DMS114 treated with DMSO at 0.1 percent for 48 hours (cell line): ENCODE results near the gene ARHGAP45.
A peak's percentile ranks its signal among the peaks of the same experiment; 100 is the strongest.
"Not testable (repeated sequence)": the region's sequence is repeated elsewhere in the genome, so short reads cannot be mapped to it uniquely, and the experiment has no call there.

ENCODE experiments used
- DNase-seq: peaks from one replicate; lab custom pipeline; 2025; ENCODE audit not compliant: unreplicated experiment; lab: John Stamatoyannopoulos, UW

Gene ARHGAP45

GRCh38 chr19:1066748-1067340, at the start of gene ARHGAP45:
ARHGAP45 (plus strand) TSS chr19:1067167; CDS start chr19:1067406, 239 bp downstream.
- DNase-seq, result no peak

DNA sequence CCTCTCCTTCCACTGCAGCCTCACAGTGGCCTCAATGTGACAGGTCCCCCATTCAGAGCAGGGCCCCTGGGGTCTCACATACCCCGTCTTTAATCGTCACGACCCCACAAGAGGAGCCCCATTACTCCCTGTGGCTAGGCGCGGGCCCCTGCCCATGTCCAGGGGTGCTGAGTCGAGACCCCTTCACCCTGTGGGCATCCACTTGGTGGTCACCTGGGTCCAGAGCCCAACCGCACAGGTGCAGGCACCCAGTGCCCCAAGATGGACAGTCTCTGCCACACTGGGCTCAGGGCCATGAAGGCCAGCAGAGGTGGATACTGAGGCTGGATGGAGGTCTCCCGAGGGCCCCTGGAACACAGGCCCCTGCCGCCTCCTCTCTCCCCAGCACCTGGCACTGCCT, 49.1 kb upstream of the ARHGAP45 start:
- no peak for DNase-seq

DNA sequence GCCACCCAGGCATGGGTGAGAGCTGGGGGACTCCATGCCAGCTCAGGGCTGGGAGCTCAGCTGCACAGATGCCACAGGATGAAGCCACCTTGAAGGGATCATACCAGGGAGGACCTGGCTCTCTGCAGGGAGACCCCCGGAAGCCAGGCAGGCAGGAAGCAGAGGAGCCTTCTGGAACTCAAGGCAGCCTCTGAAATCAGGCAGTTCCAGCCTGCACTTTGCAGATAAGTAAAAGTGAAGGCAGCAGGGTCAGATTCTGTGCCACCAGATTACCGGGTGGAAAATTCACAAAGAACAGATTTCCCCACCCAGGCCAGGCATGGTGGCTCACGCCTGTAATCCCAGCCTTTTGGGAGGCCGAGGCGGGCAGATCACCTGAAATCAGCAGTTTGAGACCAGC, 48.6 kb upstream of the ARHGAP45 start:
- DNase-seq, result no peak

- no peak for DNase-seq
Measured at GRCh38 chr19:1018932-1019615, 47.9 kb upstream of the ARHGAP45 start.

GRCh38 chr19:1019616-1019961, 47.4 kb upstream of the ARHGAP45 start:
- DNase-seq, result no peak

DNA sequence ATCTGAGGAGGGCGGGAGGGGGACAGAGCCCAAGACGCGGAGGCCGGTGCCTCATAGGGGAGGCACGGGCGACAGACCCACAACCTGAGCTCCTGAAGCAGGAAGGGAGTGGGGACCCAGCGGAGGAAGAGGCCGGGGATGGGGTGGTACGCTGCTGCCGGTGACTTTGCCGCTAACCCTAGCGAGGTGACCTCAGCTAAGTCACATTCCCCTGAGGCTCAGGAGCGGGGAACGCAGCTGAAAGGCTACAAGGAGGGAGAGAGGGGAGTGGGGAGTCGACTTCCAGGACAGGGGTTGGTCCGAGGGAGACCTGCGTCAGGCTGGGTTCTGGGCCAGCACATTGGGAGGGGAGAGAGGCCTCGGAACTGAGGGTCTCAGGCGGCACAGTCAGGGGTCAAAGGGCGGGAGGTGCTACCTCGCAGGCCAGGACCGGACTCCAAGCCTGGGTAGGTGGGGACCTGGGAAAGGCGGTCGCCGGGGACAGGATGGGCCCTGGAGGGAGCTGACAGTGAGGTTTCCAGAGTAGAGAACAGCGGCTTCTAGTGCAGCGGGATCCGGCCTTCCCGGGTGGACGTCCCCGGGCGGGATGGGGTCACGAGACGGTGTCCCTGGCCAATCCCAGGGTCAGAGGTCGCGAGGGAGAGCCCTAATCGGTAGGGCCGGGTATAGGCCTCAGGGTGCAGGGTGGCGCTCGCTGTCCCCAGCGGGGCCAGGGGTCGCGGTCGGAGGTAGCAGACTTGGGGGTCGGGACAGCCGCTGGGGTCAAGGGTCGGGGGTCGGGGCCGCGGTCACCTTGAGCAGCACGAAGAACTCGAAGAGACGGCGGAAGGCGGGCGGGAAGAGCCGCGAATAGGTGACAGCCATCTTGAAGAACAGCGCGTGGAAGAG, 46.7 kb upstream of the ARHGAP45 start:
- DNase-seq, result no peak

DNA sequence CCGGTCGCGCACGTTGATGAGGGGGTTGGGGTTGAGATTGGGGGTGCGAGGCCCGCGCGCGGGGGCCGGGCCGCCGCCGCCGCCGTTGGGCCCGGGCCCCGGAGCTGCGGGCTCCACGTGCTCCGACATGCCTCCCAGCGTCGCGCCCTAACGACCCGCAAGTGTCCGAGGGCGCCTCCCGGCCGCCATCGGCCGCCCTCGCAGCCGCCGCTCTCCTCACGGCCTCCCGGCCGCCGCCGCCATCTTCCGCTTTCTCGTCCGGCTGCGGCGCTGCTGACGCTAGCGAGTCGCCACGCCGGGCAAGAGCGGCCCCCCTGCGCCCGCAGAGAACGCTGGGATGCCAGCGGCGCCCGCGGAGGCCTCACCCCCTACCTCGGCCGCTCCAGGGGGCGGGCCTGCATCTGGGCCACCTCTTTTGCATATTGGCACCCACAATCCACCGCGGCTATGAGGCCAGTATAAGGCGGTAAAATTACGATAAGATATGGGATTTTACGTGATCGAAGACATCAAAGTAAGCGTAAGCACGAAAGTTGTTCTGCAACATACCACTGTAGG, 46.0 kb upstream of the ARHGAP45 start, which contains the start of gene TMEM259:
Gene TMEM259 (minus strand): TSS at position 256 of the 558 bp plus-strand sequence. CDS start 127 bp downstream, at position 129.
- DNase-seq, result peak; percentile 78

DNA sequence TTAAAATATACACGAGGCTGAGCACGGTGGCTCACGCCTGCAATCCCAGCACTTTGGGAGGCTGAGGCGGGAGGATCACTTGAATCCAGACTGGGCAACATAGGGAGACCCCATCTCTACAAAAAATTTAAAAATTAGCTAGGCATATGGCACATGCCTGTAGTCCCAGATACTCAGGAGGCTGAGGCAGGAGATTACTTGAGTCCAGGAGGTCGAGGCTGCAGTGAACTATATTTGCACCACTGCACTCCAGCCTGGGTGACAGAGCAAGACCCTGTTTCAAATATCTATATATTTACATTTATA, 43.1 kb upstream of the ARHGAP45 start:
- DNase-seq, result not testable (repeated sequence)

- not testable (repeated sequence) for DNase-seq
Measured at GRCh38 chr19:1025080-1025479, 41.9 kb upstream of the ARHGAP45 start.

- DNase-seq, result peak; percentile 48
Measured at GRCh38 chr19:1025960-1026782, 40.8 kb upstream of the ARHGAP45 start, which contains the start of gene CNN2. CNN2 (plus strand) TSS chr19:1026608; CDS start chr19:1026662, 54 bp downstream.

DNA sequence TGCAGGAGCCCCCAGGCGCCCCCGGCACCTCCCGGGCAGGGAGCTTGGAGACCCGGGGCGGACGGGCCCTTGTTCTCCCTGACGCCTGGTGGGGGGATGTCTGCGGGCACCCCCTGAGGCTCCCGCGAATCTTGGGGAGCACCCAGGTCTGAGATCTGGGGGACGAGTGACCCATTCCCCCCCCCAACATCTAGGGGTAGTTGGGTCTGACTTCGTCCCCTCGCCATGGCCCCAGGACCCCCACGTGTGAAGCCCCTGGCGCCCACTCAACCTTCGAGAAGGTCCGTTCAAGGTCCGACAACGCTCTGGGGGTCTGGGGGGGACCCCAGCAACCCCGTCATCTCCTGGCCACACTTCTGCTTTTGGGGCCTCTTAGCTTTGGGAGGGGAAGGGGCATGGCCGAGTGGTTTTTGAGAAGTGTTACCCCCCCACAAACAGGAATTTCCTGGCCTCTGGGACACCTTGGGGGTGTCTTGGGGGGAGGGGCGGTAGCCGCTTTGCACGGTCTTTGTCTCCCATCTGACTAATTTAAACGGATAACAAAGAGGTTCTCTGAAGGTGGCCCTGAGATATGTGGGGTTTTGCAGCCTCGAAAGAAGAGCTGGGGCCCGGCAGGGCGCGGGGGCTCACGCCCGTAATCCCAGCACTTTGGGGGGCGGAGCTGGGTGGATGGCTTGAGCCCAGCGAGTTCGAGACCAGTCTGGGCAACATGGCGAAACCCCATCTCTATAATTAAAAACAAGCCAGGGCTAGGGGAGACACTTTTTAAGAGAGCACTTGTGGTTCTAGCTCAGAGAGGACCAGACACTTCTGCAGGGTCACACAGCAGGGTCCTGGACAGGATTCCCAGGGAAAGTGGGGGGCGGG, 40.0 kb upstream of the ARHGAP45 start:
- DNase-seq, result no peak

DNA sequence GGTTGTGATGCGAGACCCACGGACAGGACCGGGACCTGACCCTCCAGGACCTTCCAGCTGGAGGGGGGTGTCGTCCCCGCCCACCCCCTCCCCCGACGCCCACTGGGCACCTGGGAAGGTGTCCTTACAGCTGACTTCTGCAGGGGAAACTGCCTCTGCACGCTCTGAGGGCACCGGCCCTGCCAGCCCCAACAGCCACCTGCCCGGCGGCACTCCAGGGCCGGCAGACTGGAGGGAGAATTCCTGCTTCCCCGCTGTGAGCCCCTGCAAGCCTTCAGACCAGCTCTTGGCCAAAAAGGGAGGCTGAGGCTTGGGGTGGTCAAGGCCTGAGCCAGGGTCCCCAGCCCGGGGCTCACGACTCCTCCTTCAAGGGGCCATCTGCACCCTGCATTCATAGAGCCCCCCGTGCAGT, 39.3 kb upstream of the ARHGAP45 start:
- DNase-seq, result no peak

GRCh38 chr19:1028062-1028926, 38.7 kb upstream of the ARHGAP45 start:
- DNase-seq, result no peak

GRCh38 chr19:1032264-1032867, 34.6 kb upstream of the ARHGAP45 start:
- no peak for DNase-seq

DNA sequence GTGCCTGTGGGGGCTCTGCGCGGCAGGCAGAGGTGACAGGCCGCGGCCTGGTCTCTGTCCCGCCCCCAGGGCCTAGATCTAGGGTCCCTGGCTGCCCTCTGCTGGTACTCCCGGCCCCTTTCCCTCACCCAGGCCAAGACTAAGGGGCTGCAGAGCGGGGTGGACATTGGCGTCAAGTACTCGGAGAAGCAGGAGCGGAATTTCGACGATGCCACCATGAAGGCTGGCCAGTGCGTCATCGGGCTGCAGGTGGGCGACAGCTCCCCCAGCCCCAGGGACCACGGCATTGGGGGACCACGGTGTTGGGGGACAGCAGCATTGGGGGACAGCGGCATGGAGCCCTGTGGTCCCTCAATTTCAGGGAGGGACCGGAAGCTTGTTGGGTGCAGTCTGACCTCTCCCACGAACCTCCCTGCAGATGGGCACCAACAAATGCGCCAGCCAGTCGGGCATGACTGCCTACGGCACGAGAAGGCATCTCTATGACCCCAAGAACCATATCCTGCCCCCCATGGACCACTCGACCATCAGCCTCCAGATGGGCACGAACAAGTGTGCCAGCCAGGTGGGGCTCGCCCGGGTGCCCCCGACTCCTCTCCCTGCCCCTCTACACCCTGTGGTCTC, 30.9 kb upstream of the ARHGAP45 start:
- no peak for DNase-seq

DNA sequence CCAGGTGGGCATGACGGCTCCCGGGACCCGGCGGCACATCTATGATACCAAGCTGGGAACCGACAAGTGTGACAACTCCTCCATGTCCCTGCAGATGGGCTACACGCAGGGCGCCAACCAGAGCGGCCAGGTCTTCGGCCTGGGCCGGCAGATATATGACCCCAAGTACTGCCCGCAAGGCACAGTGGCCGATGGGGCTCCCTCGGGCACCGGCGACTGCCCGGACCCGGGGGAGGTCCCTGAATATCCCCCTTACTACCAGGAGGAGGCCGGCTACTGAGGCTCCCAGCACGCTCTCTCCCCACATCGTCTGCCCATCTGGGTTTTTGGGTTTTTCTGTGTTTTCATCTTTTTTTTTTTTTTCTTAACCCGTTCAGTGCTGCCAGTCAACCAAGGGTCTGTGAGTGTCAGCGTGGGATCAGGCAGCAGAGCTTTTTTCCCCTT, 29.3 kb upstream of the ARHGAP45 start:
- DNase-seq, result no peak

- DNase-seq, result no peak
Measured at GRCh38 chr19:1038978-1039645, 27.9 kb upstream of the ARHGAP45 start.
